ENCODE data around the gene ITPA. TPM values are rescaled to one million over a fixed set of nuclear protein-coding genes. Genes with fewer than 3 reads are reported as not detected.

ITPA gene
- total and polyA plus RNA-seq, 10 of the 15 experiments (the other 5 are each of a cell fraction or from before 2014, with no cell fraction given), result 5.5 to 124 (median 66.3) TPM

- H3K9me3 ChIP-seq (replicated peaks; ENCODE audit: control insufficient read depth, insufficient read depth, low read length), result no peaks in the 10 kb centered on the region
- H3K4me1 ChIP-seq (ENCODE audit: control insufficient read depth, insufficient read depth, low read length), result peaks cover 7% of the 10 kb centered on the region
- DNase-seq (ENCODE audit: low read depth, low spot score) (no peak), ATAC-seq (no peak), FAIRE-seq (no peak)
- no peaks in the 10 kb centered on the region for H3K36me3 ChIP-seq (ENCODE audit: control insufficient read depth in 2 of 2, insufficient read depth in 2 of 2, low read length in 1 of 2)
- BruUV-seq (replicated peaks), result no TSS peak
- H3K9ac ChIP-seq (ENCODE audit: control insufficient read depth, insufficient read depth, low read length), result no peak overlapping the region
- H3K4me2 ChIP-seq (ENCODE audit: control insufficient read depth, insufficient read depth), result no peak overlapping the region
- POLR2A ChIA-PET, result no interaction called here
- H3K27me3 ChIP-seq (replicated peaks in 1 of 2; ENCODE audit: control insufficient read depth in 2 of 2, insufficient read depth in 2 of 2, low read length in 1 of 2), result peaks cover 8 to 20% of the 10 kb centered on the region in 2 experiments
- TF ChIP-seq SIN3A (IDR thresholded peaks at IDR 0.05; ENCODE audit: low read depth, low read length) (no peak), GATAD2B (conservative IDR thresholded peaks at IDR 0.05; ENCODE audit: low read depth) (no peak), MAX (IDR thresholded peaks at IDR 0.05; ENCODE audit: low read depth, low read length) (no peak), NRF1 (conservative IDR thresholded peaks at IDR 0.05; ENCODE audit: low read depth, low read length) (no peak)
- in situ Hi-C loops (cut with MboI), result no loop called here
- no peaks in the 10 kb centered on the region for H4K20me1 ChIP-seq (ENCODE audit: control insufficient read depth, insufficient read depth)
- SMC1A ChIA-PET (ENCODE audit: uncharacterized antibody, unreplicated experiment), result no interaction called here
- H3K4me3 ChIP-seq, result no peak overlapping the region
- CTCF ChIA-PET, result interaction anchor here (0.8 kb wide), 1 partner anchor 187 kb away, joined by 3 read pairs; no protein-coding TSS in a partner anchor
- intact Hi-C loops (cut with micrococcal nuclease; ENCODE audit: unreplicated experiment), result no loop called here
- no peak overlapping the region for H3K27ac ChIP-seq (ENCODE audit: control insufficient read depth, insufficient read depth)
- RAD21 ChIA-PET (ENCODE audit: unreplicated experiment), result no interaction called here
- no peak overlapping the region for H2AFZ ChIP-seq (ENCODE audit: control insufficient read depth, low read depth, low read length)
- no peaks in the 10 kb centered on the region for H3K79me2 ChIP-seq (ENCODE audit: control insufficient read depth, insufficient read depth, low read length)
- 52% methylated on average over 11 of the region's 11 CpGs for WGBS (ENCODE audit: insufficient coverage, insufficient replicate concordance, low lambda C conversion rate, missing lambda C conversion rate)
These were observed 34.5 kb downstream of the ITPA start for GRCh38 chr20:3243718-3244358.

GRCh38 chr20:3244613-3245012 is 35.3 kb downstream of the ITPA start:
- Histone ChIP-seq H3K4me3 (no peak overlapping the region), H3K9me3 (replicated peaks; ENCODE audit: control insufficient read depth, insufficient read depth, low read length) (no peaks in the 10 kb centered on the region), H3K79me2 (ENCODE audit: control insufficient read depth, insufficient read depth, low read length) (no peaks in the 10 kb centered on the region), H3K4me1 (ENCODE audit: control insufficient read depth, insufficient read depth, low read length) (peaks cover 3% of the 10 kb centered on the region), H3K9ac (ENCODE audit: control insufficient read depth, insufficient read depth, low read length) (no peak overlapping the region), H3K36me3 (ENCODE audit: control insufficient read depth in 2 of 2, insufficient read depth in 2 of 2, low read length in 1 of 2) (no peaks in the 10 kb centered on the region), H3K4me2 (ENCODE audit: control insufficient read depth, insufficient read depth) (no peak overlapping the region), H2AFZ (ENCODE audit: control insufficient read depth, low read depth, low read length) (no peak overlapping the region), H3K27ac (ENCODE audit: control insufficient read depth, insufficient read depth) (no peak overlapping the region), H3K27me3 (replicated peaks in 1 of 2; ENCODE audit: control insufficient read depth in 2 of 2, insufficient read depth in 2 of 2, low read length in 1 of 2) (peaks cover 9 to 20% of the 10 kb centered on the region in 2 experiments), H4K20me1 (ENCODE audit: control insufficient read depth, insufficient read depth) (no peaks in the 10 kb centered on the region)
- no peak for DNase-seq (ENCODE audit: low read depth, low spot score)
- ChIA-PET CTCF (interaction anchor here (0.8 kb wide), 1 partner anchor 188 kb away, joined by 3 read pairs; no protein-coding TSS in a partner anchor), SMC1A (ENCODE audit: uncharacterized antibody, unreplicated experiment) (no interaction called here), RAD21 (ENCODE audit: unreplicated experiment) (no interaction called here), POLR2A (no interaction called here)
- 0% methylated on average over 1 of the region's 1 CpG for WGBS (ENCODE audit: insufficient coverage, insufficient replicate concordance, low lambda C conversion rate, missing lambda C conversion rate)
- TF ChIP-seq RELB (IDR thresholded peaks at IDR 0.05; ENCODE audit: low read depth) (no peak), EGR1 (IDR thresholded peaks at IDR 0.05; ENCODE audit: borderline replicate concordance in 1 of 2, low read depth in 2 of 2, low read length in 2 of 2) (no peak), STAT3 (IDR thresholded peaks at IDR 0.05; ENCODE audit: low read depth, low read length) (no peak), NR2F1 (conservative IDR thresholded peaks at IDR 0.05) (no peak)
- no peak for ATAC-seq
- in situ Hi-C loops (cut with MboI) (no loop called here), intact Hi-C loops (cut with micrococcal nuclease; ENCODE audit: unreplicated experiment) (no loop called here)
- no peak for FAIRE-seq
- no TSS peak for BruUV-seq (replicated peaks)
